ENCODE measurements around the gene AQP2. TPM values are rescaled to one million over a fixed set of nuclear protein-coding genes. Genes with fewer than 3 reads are reported as not detected.

AQP2 gene
- total and polyA plus RNA-seq, 9 donors = 0.05 to 0.09 TPM; not detected in 7

DNA sequence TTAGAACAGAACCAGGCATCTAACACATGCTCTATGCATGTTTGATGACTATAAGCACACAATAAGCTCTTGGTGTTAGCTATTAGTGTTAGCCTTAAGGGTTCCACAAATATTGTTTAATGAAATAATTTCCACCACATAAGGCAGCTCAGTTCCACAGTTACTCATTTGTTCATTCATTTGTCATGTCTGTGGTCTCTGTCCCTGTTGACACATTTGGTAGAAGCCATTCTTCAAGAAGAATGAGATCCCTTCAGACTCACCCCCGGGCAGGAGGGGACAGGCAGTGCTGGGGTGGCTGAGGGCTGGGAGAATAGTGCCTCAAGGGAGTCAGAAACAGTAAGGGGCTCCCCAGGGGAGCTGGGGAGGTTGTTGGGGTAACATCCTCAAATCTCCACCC is 43.2 kb upstream of the AQP2 start:
- H3K4me3 ChIP-seq (ENCODE audit: low read length) = no peak overlapping the region
- H3K9me3 ChIP-seq (replicated peaks; ENCODE audit: control insufficient read depth, low read depth, low read length) = no peaks in the 10 kb centered on the region
- H3K4me1 ChIP-seq (ENCODE audit: control insufficient read depth, insufficient read depth, low read length) = peaks cover 26% of the 10 kb centered on the region
- WGBS (ENCODE audit: insufficient coverage) = no CpG with 5 or more reads among the region's 1 CpG
- H3K27me3 ChIP-seq (ENCODE audit: control insufficient read depth, insufficient read depth, low read length) = peaks cover 21% of the 10 kb centered on the region
- H3K36me3 ChIP-seq (ENCODE audit: control insufficient read depth, insufficient read depth, low read length) = no peaks in the 10 kb centered on the region
- DNase-seq = no peak
- H3K27ac ChIP-seq (ENCODE audit: low read length) = no peak overlapping the region

DNA sequence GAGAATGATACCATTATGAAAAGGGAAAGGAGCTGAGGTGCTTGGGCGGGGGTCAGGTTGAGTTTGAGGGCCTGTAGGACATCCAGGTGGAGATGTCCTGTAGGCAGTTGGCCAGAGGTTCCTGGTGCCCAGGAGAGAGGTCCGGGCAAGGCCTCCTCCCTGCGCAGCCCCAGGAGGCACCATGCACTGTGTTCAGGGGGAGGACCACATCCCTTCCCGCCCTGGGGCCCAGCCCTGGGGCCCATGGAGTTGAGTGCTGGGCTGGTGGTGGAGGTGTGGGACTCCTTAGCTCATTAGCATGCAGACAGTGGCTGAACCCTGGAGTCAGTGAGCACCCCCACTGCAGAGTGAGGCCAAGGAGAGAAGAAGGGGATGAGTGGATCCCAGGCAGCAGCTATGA is 41.2 kb upstream of the AQP2 start:
- Histone ChIP-seq H3K9me3 (replicated peaks; ENCODE audit: control insufficient read depth, low read depth, low read length) (no peaks in the 10 kb centered on the region), H3K27me3 (ENCODE audit: control insufficient read depth, insufficient read depth, low read length) (peaks cover 6% of the 10 kb centered on the region), H3K4me3 (ENCODE audit: low read length) (no peak overlapping the region), H3K27ac (ENCODE audit: low read length) (no peak overlapping the region), H3K36me3 (ENCODE audit: control insufficient read depth, insufficient read depth, low read length) (no peaks in the 10 kb centered on the region), H3K4me1 (ENCODE audit: control insufficient read depth, insufficient read depth, low read length) (peaks cover 15% of the 10 kb centered on the region)
- 100% methylated on average over 1 of the region's 4 CpGs for whole genome bisulfite sequencing (ENCODE audit: insufficient coverage)
- no peak for DNase-seq

DNA sequence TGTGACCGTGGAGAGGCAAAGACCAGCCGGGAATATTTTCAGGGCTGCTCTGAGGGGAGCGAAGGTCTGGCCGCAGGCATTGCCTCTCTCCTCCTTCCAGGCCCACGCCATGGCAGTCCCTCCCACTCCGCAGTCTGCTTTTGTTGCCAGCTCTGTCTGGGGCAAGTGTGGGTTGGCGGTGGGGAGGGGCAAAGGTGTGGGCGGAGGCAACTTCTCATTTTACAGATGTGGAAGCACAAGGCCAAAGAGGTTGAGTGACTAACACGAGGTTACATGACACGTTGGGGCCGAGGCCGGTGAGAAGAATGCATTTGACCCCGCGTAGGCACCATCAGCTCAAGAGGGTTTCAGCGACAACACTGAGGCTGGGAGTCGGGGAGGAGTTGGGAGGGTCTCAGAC is 40.7 kb upstream of the AQP2 start:
- DNase-seq = no peak
- H3K36me3 ChIP-seq (ENCODE audit: control insufficient read depth, insufficient read depth, low read length) = no peaks in the 10 kb centered on the region
- 29% methylated on average over 11 of the region's 16 CpGs for WGBS (ENCODE audit: insufficient coverage)
- H3K27me3 ChIP-seq (ENCODE audit: control insufficient read depth, insufficient read depth, low read length) = peaks cover 2% of the 10 kb centered on the region
- H3K4me1 ChIP-seq (ENCODE audit: control insufficient read depth, insufficient read depth, low read length) = peaks cover 13% of the 10 kb centered on the region
- no peak overlapping the region for H3K4me3 ChIP-seq (ENCODE audit: low read length)
- no peak overlapping the region for H3K27ac ChIP-seq (ENCODE audit: low read length)
- no peaks in the 10 kb centered on the region for H3K9me3 ChIP-seq (replicated peaks; ENCODE audit: control insufficient read depth, low read depth, low read length)

DNA sequence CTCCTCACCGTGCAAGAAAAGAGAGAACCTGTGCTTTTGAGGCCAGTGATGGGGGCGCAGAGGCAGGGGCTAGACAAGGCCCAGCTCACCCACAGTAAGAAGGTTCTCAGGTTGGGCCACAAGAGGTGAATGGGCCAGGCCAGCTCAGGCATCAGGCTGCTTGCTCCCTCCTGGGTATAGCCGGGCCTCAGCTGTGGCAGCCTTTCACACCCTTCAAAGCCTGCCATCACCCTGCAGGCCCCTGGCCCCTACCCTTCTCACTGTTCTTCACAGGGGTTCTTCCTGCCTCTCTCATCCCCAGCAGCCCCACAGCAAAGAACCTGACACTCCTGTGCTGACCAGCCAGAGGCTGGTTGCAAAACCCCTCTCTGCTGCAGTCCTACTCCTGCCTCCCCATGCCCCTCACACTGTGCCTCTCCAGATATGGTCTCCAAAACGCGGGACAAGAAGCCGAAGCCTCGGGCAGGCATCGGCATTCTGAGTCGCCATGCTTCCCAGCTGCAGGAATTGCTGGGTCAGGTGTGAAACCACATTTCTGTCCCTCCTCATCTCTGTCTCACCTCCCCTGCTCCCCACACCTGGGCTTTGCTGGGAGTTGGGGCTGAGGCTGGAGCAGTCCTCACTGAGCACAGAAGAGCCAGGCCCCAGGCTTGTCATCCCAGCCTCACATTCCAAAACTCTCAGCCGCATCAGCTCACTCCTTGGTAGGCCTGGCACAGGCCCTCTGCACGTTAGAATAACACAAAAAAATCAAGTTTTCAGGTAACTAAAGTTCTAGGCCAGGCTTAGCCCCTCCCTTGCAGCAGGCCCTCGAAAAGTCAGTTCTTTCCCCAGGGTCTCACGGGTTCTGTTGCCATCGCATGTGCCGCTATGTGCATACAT is 40.0 kb upstream of the AQP2 start:
- DNase-seq = no peak
- no peak overlapping the region for H3K4me3 ChIP-seq (ENCODE audit: low read length)
- no peak overlapping the region for H3K27ac ChIP-seq (ENCODE audit: low read length)
- WGBS (ENCODE audit: insufficient coverage) = 77% methylated on average over 8 of the region's 15 CpGs
- peaks cover 2% of the 10 kb centered on the region for H3K27me3 ChIP-seq (ENCODE audit: control insufficient read depth, insufficient read depth, low read length)
- no peaks in the 10 kb centered on the region for H3K36me3 ChIP-seq (ENCODE audit: control insufficient read depth, insufficient read depth, low read length)
- H3K4me1 ChIP-seq (ENCODE audit: control insufficient read depth, insufficient read depth, low read length) = peaks cover 13% of the 10 kb centered on the region
- no peaks in the 10 kb centered on the region for H3K9me3 ChIP-seq (replicated peaks; ENCODE audit: control insufficient read depth, low read depth, low read length)

DNA sequence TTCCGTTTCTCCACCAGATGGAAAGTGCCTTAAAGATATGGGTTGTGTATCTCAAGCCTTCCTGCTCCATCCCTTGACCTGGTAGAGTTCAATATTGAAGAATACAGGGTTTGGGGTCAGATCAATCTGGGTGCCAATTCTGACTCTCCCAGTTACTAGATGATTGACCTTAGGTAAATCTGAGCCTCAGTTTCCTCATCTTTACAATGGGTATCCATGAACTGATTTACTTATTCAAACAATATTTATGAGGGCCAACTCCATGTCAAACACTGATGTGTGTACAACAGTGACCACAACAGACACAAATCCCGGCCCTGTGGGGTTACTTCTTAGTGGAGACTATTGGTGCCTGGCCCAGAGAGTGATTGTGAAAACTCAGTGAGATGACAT is 39.3 kb upstream of the AQP2 start:
- Histone ChIP-seq H3K27me3 (ENCODE audit: control insufficient read depth, insufficient read depth, low read length) (peaks cover 2% of the 10 kb centered on the region), H3K9me3 (replicated peaks; ENCODE audit: control insufficient read depth, low read depth, low read length) (no peaks in the 10 kb centered on the region), H3K36me3 (ENCODE audit: control insufficient read depth, insufficient read depth, low read length) (no peaks in the 10 kb centered on the region), H3K4me1 (ENCODE audit: control insufficient read depth, insufficient read depth, low read length) (peaks cover 13% of the 10 kb centered on the region), H3K27ac (ENCODE audit: low read length) (no peak overlapping the region), H3K4me3 (ENCODE audit: low read length) (no peak overlapping the region)
- DNase-seq = no peak
- 100% methylated on average over 1 of the region's 2 CpGs for whole genome bisulfite sequencing (ENCODE audit: insufficient coverage)

DNA sequence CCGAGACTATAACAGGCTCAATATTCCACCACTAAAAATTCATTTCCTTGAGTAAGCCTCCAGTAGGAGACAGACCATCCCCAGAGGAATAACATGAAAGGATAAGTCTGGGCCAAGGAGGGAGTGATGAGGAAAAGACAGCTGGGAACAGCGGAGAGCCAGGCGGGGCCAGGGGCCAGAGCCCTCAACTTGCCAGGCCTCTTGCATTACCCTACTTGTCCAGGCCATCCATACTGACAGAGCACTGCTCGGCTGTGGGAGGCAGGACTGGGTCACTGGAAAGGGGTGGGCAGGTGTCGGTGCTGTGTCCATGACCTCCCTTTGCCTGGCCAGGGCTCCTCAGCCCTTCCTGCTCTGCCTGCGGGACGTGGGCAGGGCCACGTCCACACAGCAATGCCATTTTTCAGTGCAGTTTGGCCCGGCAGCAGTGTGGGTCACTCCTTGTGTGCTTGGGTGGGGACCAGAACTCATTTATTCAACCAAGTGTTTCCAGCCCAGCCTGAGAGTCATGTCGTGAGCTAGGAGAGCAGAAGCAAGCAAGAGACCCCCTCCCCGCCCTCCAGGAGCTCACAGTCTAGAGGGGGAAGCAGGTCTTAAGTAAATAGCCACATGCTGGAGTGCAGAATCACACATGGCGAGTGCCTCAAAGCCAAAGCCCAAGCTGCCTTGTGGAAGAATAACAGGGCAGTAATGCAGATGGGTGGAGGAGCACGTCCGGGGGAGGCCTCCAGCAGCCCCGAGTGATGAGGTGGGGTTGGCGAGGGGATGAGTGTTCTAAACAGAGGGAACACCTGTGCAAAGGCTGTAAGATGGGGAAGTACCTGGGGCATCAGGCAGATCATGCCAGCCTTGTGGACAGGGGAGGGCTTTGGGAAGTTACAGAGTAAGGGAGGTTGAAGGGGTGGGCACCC is 37.9 kb upstream of the AQP2 start:
- 65% methylated on average over 12 of the region's 16 CpGs for WGBS (ENCODE audit: insufficient coverage)
- Histone ChIP-seq H3K36me3 (ENCODE audit: control insufficient read depth, insufficient read depth, low read length) (no peaks in the 10 kb centered on the region), H3K4me3 (ENCODE audit: low read length) (no peak overlapping the region), H3K9me3 (replicated peaks; ENCODE audit: control insufficient read depth, low read depth, low read length) (no peaks in the 10 kb centered on the region), H3K27me3 (ENCODE audit: control insufficient read depth, insufficient read depth, low read length) (peaks cover 2% of the 10 kb centered on the region), H3K4me1 (ENCODE audit: control insufficient read depth, insufficient read depth, low read length) (peaks cover 13% of the 10 kb centered on the region), H3K27ac (ENCODE audit: low read length) (no peak overlapping the region)
- no peak for DNase-seq

DNA sequence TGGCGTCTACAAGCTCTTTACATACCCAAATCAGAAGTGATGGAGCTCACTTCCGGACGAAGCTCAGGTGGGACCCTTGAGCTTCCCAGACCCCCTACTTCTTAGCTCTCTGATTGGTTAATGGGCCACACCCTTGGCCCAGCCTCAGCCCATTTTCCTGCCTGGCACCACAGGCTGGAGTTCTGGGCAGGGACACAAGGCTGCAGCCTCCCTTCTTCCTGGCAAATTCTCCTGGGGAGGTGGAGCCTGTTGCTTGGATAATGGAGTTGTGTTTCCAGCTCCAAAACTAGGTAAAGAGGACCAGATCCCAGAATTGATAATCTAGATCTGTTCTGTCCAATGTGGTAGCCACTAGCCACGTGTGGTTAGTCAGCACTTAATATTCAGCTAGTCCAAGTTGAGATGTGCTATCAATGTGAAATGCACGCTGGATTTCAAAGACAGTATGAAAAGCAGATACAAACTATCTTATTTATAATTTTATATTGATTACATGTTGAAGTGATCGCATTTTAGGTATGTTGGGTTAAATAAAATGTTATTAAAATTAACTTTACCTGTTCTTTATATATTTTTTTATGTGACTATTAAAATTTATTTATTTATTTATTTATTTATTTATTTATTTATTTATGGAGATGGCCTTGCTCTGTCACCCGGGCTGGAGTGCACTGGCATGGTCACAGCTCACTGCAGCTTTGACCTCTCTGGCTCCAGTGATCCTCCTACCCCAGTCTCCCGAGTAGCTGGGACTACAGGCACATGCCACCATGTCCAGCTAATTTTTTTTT is 34.2 kb upstream of the AQP2 start:
- Histone ChIP-seq H3K4me1 (ENCODE audit: control insufficient read depth, insufficient read depth, low read length) (peaks cover 7% of the 10 kb centered on the region), H3K36me3 (ENCODE audit: control insufficient read depth, insufficient read depth, low read length) (no peaks in the 10 kb centered on the region), H3K27ac (ENCODE audit: low read length) (no peak overlapping the region), H3K27me3 (ENCODE audit: control insufficient read depth, insufficient read depth, low read length) (peaks cover 2% of the 10 kb centered on the region), H3K4me3 (ENCODE audit: low read length) (no peak overlapping the region), H3K9me3 (replicated peaks; ENCODE audit: control insufficient read depth, low read depth, low read length) (no peaks in the 10 kb centered on the region)
- no peak for DNase-seq
- WGBS (ENCODE audit: insufficient coverage) = 60% methylated on average over 1 of the region's 8 CpGs

DNA sequence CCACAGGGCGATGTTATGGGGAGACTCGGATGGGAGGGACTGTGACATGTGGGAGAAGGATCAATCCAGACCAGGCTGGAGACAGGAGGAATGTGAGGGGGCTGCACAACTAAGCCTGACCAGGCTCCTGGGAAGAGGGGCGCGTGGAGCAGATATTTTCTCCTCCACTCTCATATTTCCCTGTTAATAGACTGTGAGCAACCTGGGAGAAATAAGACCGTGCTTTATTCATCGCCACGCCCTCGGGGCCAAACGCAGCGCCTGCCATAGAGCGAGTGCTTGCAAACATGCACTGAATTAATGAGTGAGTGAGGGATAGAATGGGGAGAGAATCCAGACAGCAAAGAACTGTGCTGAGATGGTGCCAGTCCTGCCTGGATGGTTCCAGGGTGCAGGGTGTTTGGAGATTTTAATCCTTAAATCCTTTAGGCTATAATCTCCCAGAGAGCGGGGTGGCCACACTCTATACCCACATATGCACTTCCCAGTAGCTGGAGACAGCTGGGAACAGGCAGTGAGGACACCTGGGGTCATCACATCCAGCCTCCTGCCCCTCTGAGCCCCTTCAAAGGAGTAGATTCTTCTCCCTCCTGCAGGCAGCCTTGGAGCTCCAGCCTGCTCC is 33.3 kb upstream of the AQP2 start:
- Histone ChIP-seq H3K36me3 (ENCODE audit: control insufficient read depth, insufficient read depth, low read length) (no peaks in the 10 kb centered on the region), H3K27ac (ENCODE audit: low read length) (no peak overlapping the region), H3K27me3 (ENCODE audit: control insufficient read depth, insufficient read depth, low read length) (no peaks in the 10 kb centered on the region), H3K4me3 (ENCODE audit: low read length) (no peak overlapping the region), H3K4me1 (ENCODE audit: control insufficient read depth, insufficient read depth, low read length) (peaks cover 9% of the 10 kb centered on the region), H3K9me3 (replicated peaks; ENCODE audit: control insufficient read depth, low read depth, low read length) (no peaks in the 10 kb centered on the region)
- DNase-seq = no peak
- 63% methylated on average over 4 of the region's 12 CpGs for WGBS (ENCODE audit: insufficient coverage)

DNA sequence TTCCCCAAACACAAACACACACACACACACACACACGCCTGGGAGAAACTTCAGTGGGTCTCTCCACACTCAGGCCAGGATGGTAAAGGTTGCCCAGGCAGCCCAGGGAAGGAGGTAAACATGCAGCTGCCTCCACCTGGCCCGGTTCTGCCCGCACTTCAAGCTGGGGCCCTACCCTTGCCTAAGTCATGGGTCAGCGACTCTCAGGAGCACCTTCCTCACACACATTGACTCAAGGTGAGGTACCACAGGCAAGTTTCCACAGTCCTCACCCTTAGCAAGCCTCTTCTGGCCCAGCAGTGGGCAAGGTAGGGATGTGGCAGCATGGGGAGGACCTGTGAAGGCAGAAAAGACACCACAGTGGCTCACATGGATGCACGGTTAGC is 32.8 kb upstream of the AQP2 start:
- 67% methylated on average over 3 of the region's 5 CpGs for WGBS (ENCODE audit: insufficient coverage)
- H3K36me3 ChIP-seq (ENCODE audit: control insufficient read depth, insufficient read depth, low read length) = no peaks in the 10 kb centered on the region

More for the DNA sequence above, 32.8 kb upstream of the AQP2 start:
- DNase-seq = no peak
- no peak overlapping the region for H3K27ac ChIP-seq (ENCODE audit: low read length)
- H3K4me3 ChIP-seq (ENCODE audit: low read length) = no peak overlapping the region
- H3K4me1 ChIP-seq (ENCODE audit: control insufficient read depth, insufficient read depth, low read length) = peaks cover 14% of the 10 kb centered on the region
- no peaks in the 10 kb centered on the region for H3K27me3 ChIP-seq (ENCODE audit: control insufficient read depth, insufficient read depth, low read length)
- H3K9me3 ChIP-seq (replicated peaks; ENCODE audit: control insufficient read depth, low read depth, low read length) = no peaks in the 10 kb centered on the region

Measured in muscle of leg (tissue), 11 donors.